ENCODE results near the gene RBP3. TPM values are rescaled to one million over a fixed set of nuclear protein-coding genes. Genes with fewer than 3 reads are reported as not detected.

The RBP3 gene
- total RNA-seq, 1 donor from 2014 or later, result not detected

- no peak for DNase-seq (ENCODE audit: low spot score)
- no peak for ATAC-seq
- intact Hi-C loops (cut with DNase I), result no loop called here
These were observed 4.0 kb downstream of the RBP3 start for GRCh38 chr10:47351899-47352815.

- DNase-seq (ENCODE audit: low spot score), result peak; percentile 32
- no peak for ATAC-seq
- intact Hi-C loops (cut with DNase I), result no loop called here
These were observed 5.2 kb downstream of the RBP3 start for GRCh38 chr10:47353351-47353750.

GRCh38 chr10:47354165-47354564 lies 6.0 kb downstream of the RBP3 start:
- DNase-seq (ENCODE audit: low spot score) (peak; percentile 32), ATAC-seq (peak; percentile 69)
- intact Hi-C loops (cut with DNase I), result no loop called here

- intact Hi-C loops (cut with DNase I), result no loop called here
- DNase-seq (ENCODE audit: low spot score) (no peak), ATAC-seq (no peak)
These were observed 6.7 kb downstream of the RBP3 start for GRCh38 chr10:47354900-47355299.

GRCh38 chr10:47356708-47357107 lies 8.5 kb downstream of the RBP3 start:
- intact Hi-C loops (cut with DNase I), result no loop called here
- ATAC-seq (no peak), DNase-seq (ENCODE audit: low spot score) (no peak)

GRCh38 chr10:47357131-47357582 lies 9.0 kb downstream of the RBP3 start:
- intact Hi-C loops (cut with DNase I), result no loop called here
- DNase-seq (ENCODE audit: low spot score) (peak; percentile 35), ATAC-seq (no peak)

GRCh38 chr10:47357911-47358310 lies 9.7 kb downstream of the RBP3 start:
- ATAC-seq, result no peak
- intact Hi-C loops (cut with DNase I), result no loop called here
- DNase-seq (ENCODE audit: low spot score), result no peak

- DNase-seq (ENCODE audit: low spot score) (no peak), ATAC-seq (no peak)
- intact Hi-C loops (cut with DNase I), result no loop called here
These were observed 10.3 kb downstream of the RBP3 start for GRCh38 chr10:47358457-47358856.

GRCh38 chr10:47359101-47359500 lies 10.9 kb downstream of the RBP3 start:
- no peak for ATAC-seq
- intact Hi-C loops (cut with DNase I), result no loop called here
- no peak for DNase-seq (ENCODE audit: low spot score)

- ATAC-seq (no peak), DNase-seq (ENCODE audit: low spot score) (peak; percentile 25)
- intact Hi-C loops (cut with DNase I), result no loop called here
These were observed 11.7 kb downstream of the RBP3 start for GRCh38 chr10:47359626-47360418.

- intact Hi-C loops (cut with DNase I), result no loop called here
- DNase-seq (ENCODE audit: low spot score) (peak; percentile 19), ATAC-seq (no peak)
These were observed 12.4 kb downstream of the RBP3 start for GRCh38 chr10:47360419-47361040.

GRCh38 chr10:47361293-47361692 lies 13.1 kb downstream of the RBP3 start:
- DNase-seq (ENCODE audit: low spot score), result peak; percentile 57
- ATAC-seq, result peak; percentile 30
- intact Hi-C loops (cut with DNase I), result no loop called here

- intact Hi-C loops (cut with DNase I), result no loop called here
- ATAC-seq (no peak), DNase-seq (ENCODE audit: low spot score) (no peak)
These were observed 14.0 kb downstream of the RBP3 start for GRCh38 chr10:47362199-47362598.

- DNase-seq (ENCODE audit: low spot score) (no peak), ATAC-seq (no peak)
- intact Hi-C loops (cut with DNase I), result no loop called here
These were observed 15.6 kb downstream of the RBP3 start for GRCh38 chr10:47363781-47364180.

- ATAC-seq (no peak), DNase-seq (ENCODE audit: low spot score) (no peak)
- intact Hi-C loops (cut with DNase I), result no loop called here
These were observed 16.2 kb downstream of the RBP3 start for GRCh38 chr10:47364366-47364765.

- peak; percentile 17 for DNase-seq (ENCODE audit: low spot score)
- intact Hi-C loops (cut with DNase I), result no loop called here
- no peak for ATAC-seq
These were observed 16.7 kb downstream of the RBP3 start for GRCh38 chr10:47364911-47365310.

- DNase-seq (ENCODE audit: low spot score), result no peak
- no peak for ATAC-seq
- intact Hi-C loops (cut with DNase I), result no loop called here
These were observed 17.4 kb downstream of the RBP3 start for GRCh38 chr10:47365431-47366180.

GRCh38 chr10:47366181-47366631 lies 18.0 kb downstream of the RBP3 start:
- ATAC-seq, result no peak
- intact Hi-C loops (cut with DNase I), result no loop called here
- DNase-seq (ENCODE audit: low spot score), result peak; percentile 18

Measured in sciatic nerve (tissue), 2 donors.